ENCODE measurements around the gene GPR132.

DNA sequence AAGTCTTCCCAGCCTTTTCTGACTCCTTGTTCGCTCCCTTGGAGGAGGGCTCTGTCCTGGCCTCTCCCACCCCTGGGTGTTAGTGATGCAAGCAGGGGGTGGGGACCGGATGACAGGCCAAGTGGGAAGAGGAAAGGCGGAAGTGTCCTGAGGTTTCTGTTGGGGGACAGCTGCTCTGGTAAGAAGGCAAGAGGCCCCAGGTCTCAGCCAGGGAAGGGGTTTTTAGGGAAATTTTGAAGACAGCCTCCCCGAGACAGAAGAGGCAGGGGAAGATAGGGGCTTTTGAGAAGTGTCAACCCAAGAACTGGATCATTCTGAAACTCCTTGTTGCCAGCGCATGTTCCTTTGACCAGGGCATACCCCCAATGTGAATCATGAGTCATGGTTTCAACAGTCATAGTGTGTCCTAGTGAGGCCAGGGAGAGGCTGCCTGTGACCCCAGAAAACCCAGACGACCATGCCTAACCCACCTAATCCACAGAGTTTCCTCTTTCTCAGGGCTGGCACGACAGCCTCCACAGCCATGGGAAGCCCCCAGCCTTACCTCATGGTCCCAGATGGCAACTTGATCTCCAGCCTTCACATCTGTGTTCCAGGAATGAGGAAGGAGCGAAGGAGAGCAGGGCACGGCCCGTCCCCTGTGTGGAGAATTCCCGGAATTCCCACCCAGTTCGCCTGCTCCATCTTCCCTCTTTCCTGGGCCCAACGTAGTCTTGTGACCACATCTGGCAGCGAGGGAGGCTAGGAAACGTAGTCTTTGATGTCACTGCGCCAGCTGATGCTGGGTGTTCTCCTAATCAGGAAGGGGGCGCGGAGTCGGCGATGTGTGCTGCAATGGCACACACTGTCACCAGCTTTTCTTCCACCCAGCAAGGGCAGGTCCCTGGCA is 4.9 kb upstream of the GPR132 start:
- no peak for TF ChIP-seq POLR2A (IDR thresholded peaks at IDR 0.05; ENCODE audit: low read length)
- TF ChIP-seq GATA1 (IDR thresholded peaks at IDR 0.05; ENCODE audit: low read depth, low read length): no peak

All from erythroblast (primary cell).